Small intestine (tissue), 4 donors: ENCODE results near the gene NECTIN4. TPM values are rescaled to one million over a fixed set of nuclear protein-coding genes. Genes with fewer than 3 reads are reported as not detected.

Experiments used
- polyA plus RNA-seq, 4 donors: library from polyadenylated mRNA; stranded (reverse) in 3 of 4; unstranded in 1 of 4; fragments of 200-250 nt in 3 of 4; fragments of 120-200 nt in 1 of 4; gene quantifications; one replicate each; pipeline versions ENCODE4 v1.2.1 to v1.2.3, GENCODE V29; 2013
- donor health status: healthy with polysubstance abuse.
- donor health status: Bipolar disorder and iron deficiency.
- donor health status: healthy.

The NECTIN4 gene
- polyA plus RNA-seq, 4 donors, result 0.22 to 1.0 (median 0.93) TPM; not detected in 1

Other genes with a start within 250 kb of the NECTIN4 start
- gene CD244, start 226.7 kb downstream of the NECTIN4 start, polyA plus RNA-seq, result 1 to 10 TPM in 2 of 4 donors, under 1 TPM in 2; 0.39 to 3.2 (median 1.1) TPM
- 100 to 1,000 TPM in 2 of 4 donors, 10 to 100 TPM in 2; 21.6 to 230 (median 95.8) TPM for gene ITLN1, start 204.4 kb downstream of the NECTIN4 start, polyA plus RNA-seq
- 100 to 1,000 TPM in 1 of 4 donors, 10 to 100 TPM in 2, 1 to 10 TPM in 1; 1.7 to 318 (median 62.0) TPM for gene ITLN2, start 134.7 kb downstream of the NECTIN4 start, polyA plus RNA-seq
- 100 to 1,000 TPM in 1 of 4 donors, 10 to 100 TPM in 3; 30.2 to 188 (median 55.7) TPM for gene F11R, start 68.4 kb downstream of the NECTIN4 start, polyA plus RNA-seq
- 100 to 1,000 TPM in 2 of 4 donors, 10 to 100 TPM in 2; 65.8 to 185 (median 97.8) TPM for gene TSTD1, start 50.6 kb downstream of the NECTIN4 start, polyA plus RNA-seq
- 100 to 1,000 TPM in 2 of 4 donors, 10 to 100 TPM in 2; 48.2 to 123 (median 84.8) TPM for gene USF1, start 43.6 kb downstream of the NECTIN4 start, polyA plus RNA-seq
- 1 to 10 TPM; 2.2 to 5.8 (median 5.2) TPM for gene ARHGAP30, start 19.7 kb downstream of the NECTIN4 start, polyA plus RNA-seq
- gene KLHDC9, start 8.8 kb upstream of the NECTIN4 start, polyA plus RNA-seq, result 1 to 10 TPM; 1.8 to 5.8 (median 3.0) TPM
- 100 to 1,000 TPM in 2 of 4 donors, 10 to 100 TPM in 2; 62.8 to 130 (median 106) TPM for gene PFDN2, start 28.5 kb upstream of the NECTIN4 start, polyA plus RNA-seq
- gene NIT1, start 28.5 kb upstream of the NECTIN4 start, polyA plus RNA-seq, result 100 to 1,000 TPM in 1 of 4 donors, 10 to 100 TPM in 3; 51.3 to 131 (median 83.2) TPM
- 10 to 100 TPM; 22.7 to 31.8 (median 24.6) TPM for gene DEDD, start 43.1 kb upstream of the NECTIN4 start, polyA plus RNA-seq
- gene UFC1, start 64.4 kb upstream of the NECTIN4 start, polyA plus RNA-seq, result 100 to 1,000 TPM; 137 to 193 (median 167) TPM
- 10 to 100 TPM; 15.4 to 30.8 (median 17.9) TPM for gene USP21, start 69.9 kb upstream of the NECTIN4 start, polyA plus RNA-seq
- 10 to 100 TPM; 12.6 to 51.9 (median 18.9) TPM for gene PPOX, start 76.9 kb upstream of the NECTIN4 start, polyA plus RNA-seq
- gene B4GALT3, start 87.9 kb upstream of the NECTIN4 start, polyA plus RNA-seq, result 10 to 100 TPM; 16.5 to 38.0 (median 29.7) TPM
- 1 to 10 TPM in 2 of 4 donors, under 1 TPM in 2; under 0.01 to 7.9 (median 0.78) TPM for gene ADAMTS4, start 109.5 kb upstream of the NECTIN4 start, polyA plus RNA-seq
- gene NDUFS2, start 112.8 kb upstream of the NECTIN4 start, polyA plus RNA-seq, result 100 to 1,000 TPM; 113 to 170 (median 121) TPM
- 10 to 100 TPM; 11.6 to 79.8 (median 41.8) TPM for gene FCER1G, start 125.7 kb upstream of the NECTIN4 start, polyA plus RNA-seq
- 10 to 100 TPM in 1 of 4 donors, 1 to 10 TPM in 1, under 1 TPM in 1, not detected in 1; 0.42 to 77.6 (median 3.2) TPM for gene APOA2, start 134.1 kb upstream of the NECTIN4 start, polyA plus RNA-seq
- 10 to 100 TPM; 12.4 to 32.9 (median 22.1) TPM for gene TOMM40L, start 136.5 kb upstream of the NECTIN4 start, polyA plus RNA-seq
- gene NR1I3, start 148.6 kb upstream of the NECTIN4 start, polyA plus RNA-seq, result 10 to 100 TPM in 1 of 4 donors, 1 to 10 TPM in 2, under 1 TPM in 1; 0.28 to 13.3 (median 6.4) TPM
- gene PCP4L1, start 169.2 kb upstream of the NECTIN4 start, polyA plus RNA-seq, result 1 to 10 TPM in 2 of 4 donors, not detected in 2; 2.0 to 2.9 TPM
- 1 to 10 TPM in 2 of 4 donors, under 1 TPM in 2; 0.27 to 4.0 (median 2.1) TPM for gene MPZ, start 220.4 kb upstream of the NECTIN4 start, polyA plus RNA-seq
- 100 to 1,000 TPM; 175 to 262 (median 211) TPM for gene SDHC, start 224.8 kb upstream of the NECTIN4 start, polyA plus RNA-seq